NCI-H187 treated with DMSO at 0.1 percent for 48 hours (cell line): ENCODE measurements around the gene MTLN.
"Not testable (repeated sequence)": the region's sequence is repeated elsewhere in the genome, so short reads cannot be mapped to it uniquely, and the experiment has no call there.

Experiments used
- DNase-seq: peaks from one replicate; lab custom pipeline; 2025; lab: John Stamatoyannopoulos, UW

The MTLN gene, protein sequence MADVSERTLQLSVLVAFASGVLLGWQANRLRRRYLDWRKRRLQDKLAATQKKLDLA

GRCh38 chr2:110211938-110212858 is at the start of gene MTLN:
TSS of gene MTLN (minus strand) at chr2:110212547. CDS start at chr2:110212525, 22 bp downstream.
- DNase-seq, result no peak

GRCh38 chr2:110261910-110262309 is 49.6 kb upstream of the MTLN start:
- DNase-seq, result not testable (repeated sequence)

DNA sequence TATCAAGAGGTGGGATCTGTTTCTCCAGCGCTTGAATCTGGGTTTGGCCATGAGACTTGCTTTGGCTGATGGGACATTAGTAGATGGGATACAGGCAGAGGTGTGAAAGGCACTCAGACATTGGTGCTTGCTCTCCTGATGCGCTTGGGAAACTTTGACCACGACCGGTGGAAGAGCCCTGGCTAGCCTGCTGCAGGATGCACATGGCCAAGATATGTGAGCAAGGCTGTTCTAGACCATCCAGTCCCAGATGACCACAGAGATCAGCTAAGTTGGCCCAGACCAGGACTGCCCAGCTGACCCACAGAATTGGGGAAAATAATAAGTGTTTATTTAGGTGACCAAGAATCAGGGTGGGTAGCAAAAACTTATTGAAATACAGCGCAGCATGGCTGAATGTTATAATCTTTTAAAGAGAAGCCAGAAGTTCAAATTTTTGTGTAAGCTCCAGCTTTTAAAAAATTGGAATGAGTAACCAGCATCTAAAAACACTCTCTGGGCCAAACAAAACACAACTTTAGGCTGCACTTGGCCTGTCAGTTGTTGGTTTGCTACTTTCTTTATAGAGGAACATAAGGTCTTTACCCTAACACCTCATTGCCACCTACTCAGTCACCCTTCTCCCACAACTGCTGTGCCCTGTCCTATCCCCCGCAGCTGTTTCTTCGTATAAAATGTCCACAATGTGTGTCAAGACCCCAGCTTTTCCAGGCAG is 35.9 kb upstream of the MTLN start:
- DNase-seq, result not testable (repeated sequence)

DNA sequence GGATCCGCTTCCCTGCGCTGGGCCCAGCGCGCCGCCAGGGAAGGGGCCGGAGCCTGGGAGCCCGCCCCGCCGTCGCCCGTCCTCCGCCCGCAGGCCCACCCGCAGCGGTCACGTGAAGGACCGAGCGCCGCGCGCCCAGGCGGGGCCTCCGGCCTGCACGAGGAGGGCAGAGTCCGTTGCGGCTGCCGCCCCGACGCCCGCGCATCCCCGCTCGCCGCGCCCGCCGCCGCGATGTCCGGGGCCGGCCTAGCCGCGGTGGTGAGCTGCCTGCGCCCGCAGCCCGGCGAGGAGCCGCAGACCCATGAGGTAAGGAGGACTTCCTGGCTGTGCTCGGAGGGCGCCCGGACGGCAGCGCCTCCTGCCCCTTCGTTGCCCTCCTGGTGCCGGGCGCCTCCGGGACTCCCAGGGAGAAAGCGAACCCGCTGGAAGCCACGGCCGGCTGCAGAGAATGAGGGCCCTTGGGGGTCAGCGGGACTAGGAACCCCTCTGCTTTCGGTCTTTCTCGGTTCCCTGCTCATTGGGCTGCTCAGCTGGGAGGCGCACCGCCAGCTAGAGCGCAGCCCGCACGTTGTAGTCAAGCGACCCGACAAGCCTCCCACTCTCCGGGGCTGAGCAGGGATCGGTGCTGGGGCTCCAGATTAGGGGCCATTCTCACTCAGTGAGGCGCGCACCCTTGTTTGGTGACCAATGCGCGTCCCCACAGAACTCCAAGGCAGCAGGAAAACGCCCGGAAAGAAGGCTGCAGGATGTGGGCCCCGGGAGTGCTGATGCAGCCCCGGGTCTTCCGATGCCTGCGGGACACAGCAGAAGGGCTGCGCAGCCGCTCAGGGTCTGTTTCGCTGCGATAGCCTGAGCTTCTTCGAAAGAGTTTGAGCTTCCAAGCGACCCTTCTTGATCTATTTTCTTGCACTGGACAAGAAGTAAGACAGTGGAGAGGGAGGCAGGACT is 33.4 kb upstream of the MTLN start:
- not testable (repeated sequence) for DNase-seq

GRCh38 chr2:110243283-110243682 is 30.9 kb upstream of the MTLN start:
- not testable (repeated sequence) for DNase-seq

- not testable (repeated sequence) for DNase-seq
Measured at GRCh38 chr2:110234514-110234913, 22.2 kb upstream of the MTLN start.

DNA sequence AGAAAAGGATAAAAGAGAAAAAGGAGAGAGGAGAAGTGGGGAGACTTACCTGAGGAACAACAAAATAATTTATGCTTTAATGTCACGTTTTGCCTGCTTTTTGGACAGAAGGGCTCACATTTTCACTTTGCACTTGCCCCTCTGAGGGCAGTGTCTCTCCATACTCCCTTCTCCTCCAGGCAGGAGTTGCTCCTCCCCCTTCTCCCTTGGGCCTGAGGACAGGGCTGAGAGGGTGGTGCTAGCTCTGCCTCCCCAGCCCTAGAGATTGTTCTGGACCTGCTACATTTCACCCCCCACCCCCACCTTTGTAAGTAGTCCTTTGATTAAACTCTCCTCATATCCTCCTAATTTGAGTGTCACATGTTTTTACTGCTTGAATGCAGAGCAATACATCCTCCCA is 17.5 kb upstream of the MTLN start:
- not testable (repeated sequence) for DNase-seq

DNA sequence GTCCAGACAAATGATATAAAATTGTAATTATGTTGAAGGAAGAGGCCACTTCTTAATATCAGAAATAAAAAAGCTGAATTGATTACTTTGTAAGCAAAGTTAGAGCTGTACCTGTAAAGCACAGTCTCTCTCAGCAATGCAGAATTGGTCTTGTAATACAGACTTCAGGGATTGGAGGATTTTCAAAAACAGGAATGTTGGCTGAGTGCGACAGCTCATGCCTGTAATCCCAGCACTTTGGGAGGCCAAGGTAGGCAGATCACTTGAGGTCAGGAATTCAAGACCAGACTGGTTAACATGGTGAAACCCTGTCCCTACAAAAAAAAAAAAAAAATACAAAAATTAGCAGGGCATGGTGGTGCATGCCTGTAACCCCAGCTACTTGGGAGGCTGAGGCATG is 10.3 kb upstream of the MTLN start:
- not testable (repeated sequence) for DNase-seq

GRCh38 chr2:110221938-110222337 is 9.6 kb upstream of the MTLN start:
- no peak for DNase-seq

- DNase-seq, result no peak
Measured at GRCh38 chr2:110220190-110220564, 7.8 kb upstream of the MTLN start.

GRCh38 chr2:110219496-110220189 is 7.3 kb upstream of the MTLN start:
- DNase-seq, result no peak

DNA sequence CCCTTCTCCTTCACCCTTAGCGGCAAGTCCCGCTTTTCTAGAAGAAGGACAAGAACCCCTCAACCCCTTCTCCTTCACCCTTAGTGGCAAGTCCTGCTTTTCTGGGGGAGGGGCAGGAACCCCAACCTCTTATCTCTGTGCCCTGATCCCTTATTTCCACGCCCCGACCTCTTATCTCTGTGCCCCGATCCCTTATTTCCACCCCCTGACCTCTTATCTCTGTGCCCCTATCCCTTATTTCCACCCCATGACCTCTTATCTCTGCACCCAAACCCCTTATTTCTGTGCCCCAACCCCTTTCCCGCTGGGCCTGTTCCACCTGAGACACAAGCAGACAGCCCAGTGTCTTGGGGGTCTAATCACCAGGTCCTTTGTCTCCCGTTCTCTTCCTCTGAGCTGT is 6.5 kb upstream of the MTLN start:
- not testable (repeated sequence) for DNase-seq

DNA sequence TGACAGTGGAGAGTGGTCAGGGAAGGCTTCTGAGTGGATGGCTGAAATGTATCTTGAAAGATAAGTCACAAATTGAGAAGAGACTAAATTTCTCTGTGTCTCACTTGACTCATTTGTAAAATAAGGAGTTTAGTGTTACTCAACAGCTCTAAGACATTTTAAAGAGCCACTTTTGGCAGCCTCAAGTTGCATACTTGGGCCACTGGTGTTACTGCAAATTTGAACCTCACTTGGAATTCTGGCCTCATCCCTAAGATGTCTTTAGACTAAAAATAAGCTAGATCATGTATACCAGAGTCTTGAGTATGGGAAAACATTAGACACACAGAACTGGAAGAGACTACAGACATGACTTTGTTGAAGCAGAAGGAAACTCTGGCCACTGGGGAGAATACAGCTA is 4.5 kb upstream of the MTLN start:
- DNase-seq, result no peak

DNA sequence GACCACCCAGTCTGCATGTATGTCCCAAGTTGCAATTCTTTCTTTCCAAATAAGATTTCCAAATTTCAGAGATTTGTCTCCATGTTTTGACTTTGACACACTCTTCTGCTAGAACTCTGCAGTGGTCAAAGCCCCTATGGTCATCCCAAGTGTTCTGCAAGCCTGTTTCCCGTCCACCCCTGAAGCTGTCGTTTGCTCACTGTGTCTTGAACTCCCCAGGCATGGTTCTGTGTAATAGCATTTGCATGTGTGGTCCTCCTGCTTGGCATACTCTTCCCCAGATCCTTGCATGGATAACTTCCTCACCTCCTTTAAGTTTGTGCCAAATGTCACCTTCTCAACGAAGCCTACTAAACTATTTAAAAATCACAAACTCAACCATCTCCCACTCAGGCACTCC is 3.9 kb upstream of the MTLN start:
- no peak for DNase-seq

- no peak for DNase-seq
Measured at GRCh38 chr2:110215566-110216158, 3.3 kb upstream of the MTLN start.

DNA sequence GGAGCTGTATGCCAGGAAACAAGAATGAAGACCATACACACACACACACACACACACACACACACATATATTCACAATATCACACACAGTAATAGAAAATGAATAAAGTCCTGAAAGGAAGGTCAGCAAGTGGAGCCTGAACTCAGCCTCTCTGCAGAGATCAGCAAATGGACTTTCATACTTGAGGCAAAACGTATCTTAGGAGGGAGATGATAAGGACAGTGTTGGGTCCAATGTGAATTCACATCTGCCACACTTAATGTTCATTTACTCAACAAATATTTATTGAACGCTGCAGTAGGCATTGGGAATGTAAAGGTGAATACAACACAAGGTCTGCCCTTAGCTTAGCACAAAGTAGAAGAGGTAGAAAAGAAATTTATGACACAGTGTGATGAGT is 2.7 kb upstream of the MTLN start:
- DNase-seq, result no peak

DNA sequence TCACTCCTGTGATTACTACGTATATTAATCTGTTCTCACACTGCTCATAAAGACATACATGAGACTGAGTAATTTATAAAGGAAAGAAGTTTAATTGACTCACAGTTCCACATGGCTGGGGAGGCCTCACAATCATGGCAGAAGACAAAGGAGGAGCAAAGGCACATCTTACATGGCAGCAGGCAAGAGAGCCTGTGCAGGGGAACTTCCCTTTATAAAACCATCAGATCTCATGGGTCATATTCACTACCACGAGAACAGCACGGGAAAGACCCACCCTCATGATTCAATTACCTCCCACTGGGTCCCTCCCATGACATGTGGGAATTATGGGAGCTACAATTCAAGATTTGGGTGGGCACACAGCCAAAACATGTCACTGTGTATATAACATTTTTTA is 1.2 kb upstream of the MTLN start:
- DNase-seq, result not testable (repeated sequence)

- no peak for DNase-seq
Measured at GRCh38 chr2:110205660-110206455, 6.5 kb downstream of the MTLN start.

- no peak for DNase-seq
Measured at GRCh38 chr2:110204408-110205385, 7.7 kb downstream of the MTLN start, which contains the start of gene NPHP1. TSS of gene NPHP1 (minus strand) at chr2:110205013. CDS start at chr2:110204968, 45 bp downstream.
